Body of pancreas (tissue), 4 donors: ENCODE results near the gene ZNF831. TPM values are rescaled to one million over a fixed set of nuclear protein-coding genes. Genes with fewer than 3 reads are reported as not detected.

Source experiments
- ATAC-seq: fragments of 150-250 bp; one replicate; pipeline ENCODE4 v1.9.1; 2016
- DNase-seq, 4 donors: peaks; one replicate each; pipeline ENCODE4 v3.0.0-alpha.2; 2019
- H3K27ac ChIP-seq, 4 donors: fragments of 200-600 bp; sonication (generic); 1 replicate in 3 of 4; 2 replicates in 1 of 4; pipeline versions ENCODE4 v1.5.1 to v1.6.1; 2016 to 2019; ENCODE audit warnings: mild to moderate bottlenecking in 1 of 4, mixed read lengths in 1 of 4, moderate library complexity in 1 of 4
- H3K27me3 ChIP-seq, 2 donors: fragments of 200-600 bp; sonication (generic); one replicate each; pipeline ENCODE4 v1.6.0; 2016; ENCODE audit warnings: mild to moderate bottlenecking in 1 of 2
- H3K36me3 ChIP-seq, 2 donors: fragments of 200-600 bp; sonication (generic); replicated peaks in 1 of 2; 2 replicates each; pipeline ENCODE4 v1.5.1; 2016; ENCODE audit warnings: low read depth in 2 of 2; ENCODE audit not compliant: insufficient read depth in 1 of 2
- H3K4me1 ChIP-seq: fragments of 200-600 bp; sonication (generic); one replicate; pipeline ENCODE4 v1.6.0; 2016
- H3K4me3 ChIP-seq, 2 donors: fragments of 200-600 bp; sonication (generic); 1 replicate in 1 of 2; 2 replicates in 1 of 2; pipeline ENCODE4 v1.5.1; 2016 to 2019
- H3K9me3 ChIP-seq, 3 donors: fragments of 200-600 bp; sonication (generic); 1 replicate in 2 of 3; 2 replicates in 1 of 3; pipeline ENCODE4 v1.5.1; 2016
- POLR2A ChIP-seq, 3 donors: fragments of 450-650 bp; IDR thresholded peaks; one replicate each; pipeline ENCODE4 v1.6.1; 2016; ENCODE audit warnings: antibody characterized with exemption in 3 of 3, mild to moderate bottlenecking in 2 of 3
- WGBS, 2 donors: methylation state at CpG; one replicate each; pipeline ENCODE4 v1.1.5; 2017; 5-methylcytosine and 5-hydroxymethylcytosine counted together
- intact Hi-C: fragments of 100-400 bp; cut with DNase I; formaldehyde crosslinking; loops from one replicate; pipeline ENCODE4 v1.15.1; 2023
- total RNA-seq, 2 donors: library from RNA; depleted of rRNA; stranded (reverse); fragments of >200 nt; gene quantifications; one replicate each; pipeline ENCODE4 v1.1.0, GENCODE V29; 2016
- TF ChIP-seq, protein P1 (sequence below), 7 experiments: fragments of 450-650 bp in 4 of 7; fragments of 200-600 bp in 3 of 7; sonication (generic) in 3 of 7; IDR thresholded peaks; one replicate each; pipeline ENCODE4 v1.5.1; 2016 to 2019; ENCODE audit warnings: antibody characterized with exemption in 7 of 7

Gene ZNF831
- total RNA-seq, 2 donors from 2014 or later, result 0.66 to 1.6 TPM

DNA sequence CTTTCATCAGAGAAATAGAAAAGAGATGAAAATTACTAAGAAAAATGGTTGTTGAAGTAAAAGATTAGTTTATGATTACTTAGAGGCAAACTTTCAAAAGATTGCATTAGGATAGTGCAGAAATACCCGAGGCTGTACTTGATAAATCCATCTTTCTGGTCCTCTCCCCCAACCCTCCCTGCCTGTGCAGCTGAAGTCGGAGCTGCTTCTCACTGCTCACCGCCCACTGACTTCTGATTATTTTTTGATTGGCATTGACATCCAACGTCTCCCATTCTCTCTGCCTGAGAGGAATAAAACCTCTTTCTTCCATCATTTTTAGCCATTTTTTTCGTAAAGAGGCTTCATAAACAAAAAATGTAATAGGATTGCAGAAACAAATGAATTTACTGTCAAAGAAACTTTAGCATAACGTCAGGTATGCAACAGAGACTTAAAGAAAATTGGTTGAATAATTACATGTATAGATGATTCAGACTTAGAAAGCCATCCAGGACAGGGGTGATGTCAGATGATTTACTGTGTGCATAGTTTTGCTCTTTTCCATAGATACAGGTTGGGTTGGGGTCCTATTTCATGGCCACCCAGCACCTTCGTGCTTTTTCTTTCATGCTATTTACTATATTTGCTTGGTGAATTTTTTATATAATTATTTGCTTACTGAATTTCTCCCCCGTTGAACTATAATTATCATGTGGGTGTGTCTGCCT, 83.2 kb downstream of the ZNF831 start:
- Histone ChIP-seq H3K27me3 (no peaks in the 10 kb centered on the region), H3K4me1 (no peaks in the 10 kb centered on the region), H3K4me3 (no peak overlapping the region), H3K27ac (no peak overlapping the region), H3K9me3 (no peaks in the 10 kb centered on the region), H3K36me3 (no peaks in the 10 kb centered on the region)
- ATAC-seq, result no peak
- DNase-seq, result no peak
- TF ChIP-seq POLR2A (IDR thresholded peaks at IDR 0.05), result no peak
- TF ChIP-seq, protein P1, sequence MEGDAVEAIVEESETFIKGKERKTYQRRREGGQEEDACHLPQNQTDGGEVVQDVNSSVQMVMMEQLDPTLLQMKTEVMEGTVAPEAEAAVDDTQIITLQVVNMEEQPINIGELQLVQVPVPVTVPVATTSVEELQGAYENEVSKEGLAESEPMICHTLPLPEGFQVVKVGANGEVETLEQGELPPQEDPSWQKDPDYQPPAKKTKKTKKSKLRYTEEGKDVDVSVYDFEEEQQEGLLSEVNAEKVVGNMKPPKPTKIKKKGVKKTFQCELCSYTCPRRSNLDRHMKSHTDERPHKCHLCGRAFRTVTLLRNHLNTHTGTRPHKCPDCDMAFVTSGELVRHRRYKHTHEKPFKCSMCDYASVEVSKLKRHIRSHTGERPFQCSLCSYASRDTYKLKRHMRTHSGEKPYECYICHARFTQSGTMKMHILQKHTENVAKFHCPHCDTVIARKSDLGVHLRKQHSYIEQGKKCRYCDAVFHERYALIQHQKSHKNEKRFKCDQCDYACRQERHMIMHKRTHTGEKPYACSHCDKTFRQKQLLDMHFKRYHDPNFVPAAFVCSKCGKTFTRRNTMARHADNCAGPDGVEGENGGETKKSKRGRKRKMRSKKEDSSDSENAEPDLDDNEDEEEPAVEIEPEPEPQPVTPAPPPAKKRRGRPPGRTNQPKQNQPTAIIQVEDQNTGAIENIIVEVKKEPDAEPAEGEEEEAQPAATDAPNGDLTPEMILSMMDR (IDR thresholded peaks at IDR 0.05), result no peak
- WGBS, 2 donors, result 60 to 61% methylated on average over 8 of the region's 8 CpGs
- intact Hi-C loops, result no loop called here

DNA sequence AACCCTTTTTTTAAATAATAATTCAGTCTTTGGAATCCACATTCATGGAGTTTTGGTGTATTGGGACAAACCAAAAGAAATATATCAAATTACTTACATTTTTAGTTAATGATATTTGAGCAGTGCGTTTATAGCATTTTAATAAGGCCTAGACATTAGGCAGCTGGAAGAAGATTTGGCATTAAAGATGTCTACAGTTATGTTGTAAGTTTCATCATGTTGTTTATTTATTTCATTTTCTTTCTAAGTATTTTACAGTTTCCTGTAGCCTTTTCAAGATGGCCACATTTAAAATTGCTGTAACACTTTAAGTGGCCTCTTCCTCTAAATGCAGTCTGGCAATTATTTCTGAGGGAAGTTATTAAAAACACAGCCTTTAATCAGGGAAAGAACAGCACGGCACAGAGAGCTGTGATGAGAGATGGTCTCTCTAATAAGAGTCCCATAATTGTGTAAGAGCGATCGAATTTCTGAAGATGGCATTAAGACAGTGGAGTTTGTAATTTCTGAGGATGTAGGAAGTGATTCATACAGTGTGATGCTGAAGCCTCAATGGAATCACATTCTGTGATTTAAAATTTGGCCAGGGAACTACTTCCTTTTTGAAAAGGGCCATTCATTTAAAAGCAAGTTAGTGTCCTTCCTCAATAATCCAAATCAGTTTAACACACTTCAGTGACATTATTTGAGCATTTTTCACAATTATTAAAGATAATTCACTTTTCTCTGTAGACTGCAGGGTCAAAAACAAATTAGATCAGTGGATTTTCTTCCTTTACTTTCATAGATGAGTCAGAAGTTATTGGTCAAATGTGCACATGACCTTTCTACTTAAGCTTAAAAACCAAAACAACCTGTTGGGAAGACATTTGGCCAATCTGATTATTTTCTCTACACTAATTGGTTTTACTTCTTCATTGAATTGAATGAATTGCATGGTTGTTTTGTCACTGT, 84.4 kb downstream of the ZNF831 start:
- WGBS, 2 donors, result 65 to 66% methylated on average over 4 of the region's 4 CpGs
- H3K27me3 ChIP-seq, result no peaks in the 10 kb centered on the region
- no peaks in the 10 kb centered on the region for H3K36me3 ChIP-seq
- TF ChIP-seq, protein P1 (IDR thresholded peaks at IDR 0.05), result no peak
- TF ChIP-seq POLR2A (IDR thresholded peaks at IDR 0.05), result no peak
- intact Hi-C loops, result no loop called here
- no peaks in the 10 kb centered on the region for H3K4me1 ChIP-seq
- DNase-seq (no peak), ATAC-seq (no peak)
- H3K9me3 ChIP-seq, result no peaks in the 10 kb centered on the region
- H3K27ac ChIP-seq, result no peak overlapping the region
- H3K4me3 ChIP-seq, result no peak overlapping the region

DNA sequence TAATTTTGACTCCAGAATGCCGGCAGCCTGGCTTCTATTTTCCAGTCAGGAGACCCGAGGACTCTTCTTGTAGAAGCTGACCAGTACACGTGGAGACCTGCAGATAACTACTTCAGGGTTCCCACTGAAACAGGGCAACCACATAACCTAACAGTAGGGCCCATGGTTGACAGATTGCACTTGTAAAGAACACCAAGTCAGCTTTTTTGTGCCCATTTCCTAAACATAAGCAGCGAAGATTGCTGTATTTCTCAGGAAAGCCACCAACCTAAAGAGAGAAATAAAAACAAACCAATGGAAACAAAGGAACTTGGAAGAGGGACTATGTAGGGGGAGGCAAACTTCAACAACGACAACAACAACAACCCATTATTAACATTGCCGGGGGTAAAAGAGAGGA, 86.7 kb downstream of the ZNF831 start:
- no peak for TF ChIP-seq POLR2A (IDR thresholded peaks at IDR 0.05)
- TF ChIP-seq, protein P1 (IDR thresholded peaks at IDR 0.05), result no peak
- WGBS, 2 donors, result 69 to 70% methylated on average over 6 of the region's 6 CpGs
- Histone ChIP-seq H3K4me1 (no peaks in the 10 kb centered on the region), H3K27ac (no peak overlapping the region), H3K27me3 (no peaks in the 10 kb centered on the region), H3K4me3 (no peak overlapping the region), H3K36me3 (no peaks in the 10 kb centered on the region), H3K9me3 (no peaks in the 10 kb centered on the region)
- DNase-seq (no peak), ATAC-seq (no peak)
- intact Hi-C loops, result no loop called here

DNA sequence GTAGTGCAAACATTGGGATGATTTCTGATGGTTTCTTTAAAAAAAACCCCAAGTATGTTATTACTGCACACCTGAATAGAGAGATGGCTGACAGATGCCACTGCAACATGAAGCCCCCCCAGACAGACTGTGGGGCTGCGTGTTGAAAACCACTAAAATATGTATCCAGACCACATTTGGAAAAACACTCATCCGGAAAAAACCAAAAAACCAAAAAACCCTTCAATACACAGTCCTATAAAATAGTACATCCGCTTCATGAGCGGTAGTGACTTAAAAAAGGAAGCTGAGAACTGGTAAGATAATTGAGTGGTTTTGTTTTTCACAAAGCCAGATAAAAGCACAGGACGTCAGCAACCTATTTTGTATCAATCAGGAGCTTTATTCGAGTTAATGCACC, 89.7 kb downstream of the ZNF831 start:
- H3K36me3 ChIP-seq, result no peaks in the 10 kb centered on the region
- H3K27me3 ChIP-seq, result no peaks in the 10 kb centered on the region
- intact Hi-C loops, result no loop called here
- DNase-seq, result no peak
- H3K4me3 ChIP-seq, result no peak overlapping the region
- no peaks in the 10 kb centered on the region for H3K9me3 ChIP-seq
- H3K4me1 ChIP-seq, result no peaks in the 10 kb centered on the region
- no peak overlapping the region for H3K27ac ChIP-seq
- 56 to 72% methylated on average over 6 of the region's 6 CpGs for WGBS, 2 donors
- TF ChIP-seq, protein P1 (IDR thresholded peaks at IDR 0.05), result no peak
- TF ChIP-seq POLR2A (IDR thresholded peaks at IDR 0.05), result no peak
- no peak for ATAC-seq
